ENCODE results near the gene BRI3BP. TPM values are rescaled to one million over a fixed set of nuclear protein-coding genes. Genes with fewer than 3 reads are reported as not detected.
"Not testable (repeated sequence)": the region's sequence is repeated elsewhere in the genome, so short reads cannot be mapped to it uniquely, and the experiment has no call there.

The BRI3BP gene
- total RNA-seq, 4 donors from 2014 or later = 9.1 to 25.0 (median 17.7) TPM

GRCh38 chr12:125057708-125058107 lies 64.3 kb downstream of the BRI3BP start:
- no peaks in the 10 kb centered on the region for H3K4me1 ChIP-seq
- H3K4me3 ChIP-seq = no peak overlapping the region
- H3K27ac ChIP-seq = no peak overlapping the region
- no peak for DNase-seq (ENCODE audit: low spot score in 2 of 2)
- 85% methylated on average over 3 of the region's 5 CpGs for WGBS
- no peak for TF ChIP-seq EP300 (IDR thresholded peaks at IDR 0.05)
- TF ChIP-seq POLR2A (IDR thresholded peaks at IDR 0.05) = no peak
- TF ChIP-seq POLR2AphosphoS5 (IDR thresholded peaks at IDR 0.05) = no peak
- TF ChIP-seq CTCF (IDR thresholded peaks at IDR 0.05) = no peak
- no peaks in the 10 kb centered on the region for H3K36me3 ChIP-seq
- no peaks in the 10 kb centered on the region for H3K27me3 ChIP-seq
- H3K9me3 ChIP-seq = no peaks in the 10 kb centered on the region

- Histone ChIP-seq H3K27ac (no peak overlapping the region), H3K9me3 (no peaks in the 10 kb centered on the region), H3K4me1 (peaks cover 11% of the 10 kb centered on the region), H3K36me3 (no peaks in the 10 kb centered on the region), H3K4me3 (no peak overlapping the region), H3K27me3 (no peaks in the 10 kb centered on the region)
- 97% methylated on average over 3 of the region's 3 CpGs for WGBS
- no peak for TF ChIP-seq POLR2A (IDR thresholded peaks at IDR 0.05)
- no peak for TF ChIP-seq EP300 (IDR thresholded peaks at IDR 0.05)
- TF ChIP-seq POLR2AphosphoS5 (IDR thresholded peaks at IDR 0.05) = no peak
- TF ChIP-seq CTCF (IDR thresholded peaks at IDR 0.05) = no peak
- no peak for DNase-seq (ENCODE audit: low spot score in 2 of 2)
Observed at GRCh38 chr12:125061229-125061628, 67.8 kb downstream of the BRI3BP start.

- not testable (repeated sequence) for H3K4me3 ChIP-seq; H3K27ac ChIP-seq; H3K9me3 ChIP-seq; H3K27me3 ChIP-seq; DNase-seq (ENCODE audit: low spot score in 2 of 2); H3K36me3 ChIP-seq
- H3K4me1 ChIP-seq = peaks cover 24% of the 10 kb centered on the region
- 91% methylated on average over 4 of the region's 4 CpGs for WGBS
Observed at GRCh38 chr12:125063522-125063921, 70.1 kb downstream of the BRI3BP start.

GRCh38 chr12:125064492-125064891 lies 71.0 kb downstream of the BRI3BP start:
- Histone ChIP-seq H3K36me3 (no peaks in the 10 kb centered on the region), H3K4me3 (peak overlapping the region; percentile 77), H3K27me3 (no peaks in the 10 kb centered on the region), H3K27ac (no peak overlapping the region), H3K4me1 (peaks cover 25% of the 10 kb centered on the region), H3K9me3 (no peaks in the 10 kb centered on the region)
- 69% methylated on average over 5 of the region's 5 CpGs for WGBS
- no peak for TF ChIP-seq POLR2AphosphoS5 (IDR thresholded peaks at IDR 0.05)
- no peak for DNase-seq (ENCODE audit: low spot score in 2 of 2)

- peak within 1 kb of the TSS; percentile 77 for H3K4me3 ChIP-seq
- no peaks in the 10 kb centered on the region for H3K9me3 ChIP-seq
- H3K27ac ChIP-seq = peak within 1 kb of the TSS; percentile 62
- no peaks in the 10 kb centered on the region for H3K27me3 ChIP-seq
- TF ChIP-seq EP300 (IDR thresholded peaks at IDR 0.05) (no peak), CTCF (IDR thresholded peaks at IDR 0.05) (no peak), POLR2AphosphoS5 (IDR thresholded peaks at IDR 0.05) (no peak), POLR2A (IDR thresholded peaks at IDR 0.05) (peak in 1 of 2 donors; percentile 41)
- no peaks in the 10 kb centered on the region for H3K36me3 ChIP-seq
- DNase-seq (ENCODE audit: low spot score in 2 of 2) = peak; percentile 80 to 88
- peaks cover 27% of the 10 kb centered on the region for H3K4me1 ChIP-seq
- WGBS = 0% methylated on average over 19 of the region's 80 CpGs
Observed at GRCh38 chr12:125065021-125065918, 71.8 kb downstream of the BRI3BP start, which contains the start of gene AACS. Gene AACS, plus strand, starts transcription at chr12:125065435. Its CDS starts 150 bp downstream, at chr12:125065585.

- 57% methylated on average over 11 of the region's 18 CpGs for WGBS
- Histone ChIP-seq H3K27me3 (no peaks in the 10 kb centered on the region), H3K9me3 (no peaks in the 10 kb centered on the region), H3K27ac (peak overlapping the region; percentile 62), H3K4me1 (peaks cover 27% of the 10 kb centered on the region), H3K36me3 (no peaks in the 10 kb centered on the region), H3K4me3 (peak overlapping the region; percentile 77)
- DNase-seq (ENCODE audit: low spot score in 2 of 2) = no peak
- no peak for TF ChIP-seq EP300 (IDR thresholded peaks at IDR 0.05)
- no peak for TF ChIP-seq POLR2A (IDR thresholded peaks at IDR 0.05)
- no peak for TF ChIP-seq POLR2AphosphoS5 (IDR thresholded peaks at IDR 0.05)
- TF ChIP-seq CTCF (IDR thresholded peaks at IDR 0.05) = no peak
Observed at GRCh38 chr12:125065919-125066570, 72.6 kb downstream of the BRI3BP start.
